GM13977 (cell line): ENCODE data around the gene PROX2.

ENCODE experiments used
- DNase-seq: peaks from one replicate; pipeline ENCODE4 v3.0.0; 2012; ENCODE audit warnings: low spot score
- in situ Hi-C: fragments of 300-500 bp; cut with MboI; formaldehyde crosslinking; loops from one replicate; pipeline ENCODE4 v1.12.0; 2022; ENCODE audit warnings: low sequenced_read_pairs, low pct_unique_long_range_greater_than_20kb, mixed read lengths, inconsistent platforms; ENCODE audit not compliant: unreplicated experiment
- TF ChIP-seq, protein P1 (sequence below): IDR thresholded peaks from 2 replicates; pipeline ENCODE4 v1.5.1; 2012; ENCODE audit warnings: mild to moderate bottlenecking, control low read depth; ENCODE audit not compliant: insufficient read depth; ENCODE audit errors: extremely low read depth, missing control alignments

Gene PROX2

DNA sequence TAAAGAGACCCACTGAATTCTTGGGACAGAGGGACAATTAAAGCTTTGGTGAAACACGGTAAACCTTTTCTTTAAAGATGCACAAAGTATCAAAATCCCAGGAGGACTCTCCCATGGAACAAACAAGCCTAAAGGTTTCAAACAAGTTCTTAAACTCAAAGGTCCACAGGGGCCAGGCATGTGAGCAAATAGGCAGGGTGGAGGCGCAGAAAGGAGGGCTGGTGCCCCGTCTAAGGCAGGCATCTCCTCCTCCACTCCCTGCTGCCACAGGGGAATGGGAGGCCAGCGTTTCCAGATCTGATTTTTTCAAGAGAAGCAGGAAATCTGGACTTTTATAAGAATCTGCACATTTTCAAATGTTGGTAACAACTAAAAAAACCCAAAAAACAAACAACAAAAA, 39.5 kb upstream of the PROX2 start:
- TF ChIP-seq, protein P1, sequence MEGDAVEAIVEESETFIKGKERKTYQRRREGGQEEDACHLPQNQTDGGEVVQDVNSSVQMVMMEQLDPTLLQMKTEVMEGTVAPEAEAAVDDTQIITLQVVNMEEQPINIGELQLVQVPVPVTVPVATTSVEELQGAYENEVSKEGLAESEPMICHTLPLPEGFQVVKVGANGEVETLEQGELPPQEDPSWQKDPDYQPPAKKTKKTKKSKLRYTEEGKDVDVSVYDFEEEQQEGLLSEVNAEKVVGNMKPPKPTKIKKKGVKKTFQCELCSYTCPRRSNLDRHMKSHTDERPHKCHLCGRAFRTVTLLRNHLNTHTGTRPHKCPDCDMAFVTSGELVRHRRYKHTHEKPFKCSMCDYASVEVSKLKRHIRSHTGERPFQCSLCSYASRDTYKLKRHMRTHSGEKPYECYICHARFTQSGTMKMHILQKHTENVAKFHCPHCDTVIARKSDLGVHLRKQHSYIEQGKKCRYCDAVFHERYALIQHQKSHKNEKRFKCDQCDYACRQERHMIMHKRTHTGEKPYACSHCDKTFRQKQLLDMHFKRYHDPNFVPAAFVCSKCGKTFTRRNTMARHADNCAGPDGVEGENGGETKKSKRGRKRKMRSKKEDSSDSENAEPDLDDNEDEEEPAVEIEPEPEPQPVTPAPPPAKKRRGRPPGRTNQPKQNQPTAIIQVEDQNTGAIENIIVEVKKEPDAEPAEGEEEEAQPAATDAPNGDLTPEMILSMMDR: no peak

DNA sequence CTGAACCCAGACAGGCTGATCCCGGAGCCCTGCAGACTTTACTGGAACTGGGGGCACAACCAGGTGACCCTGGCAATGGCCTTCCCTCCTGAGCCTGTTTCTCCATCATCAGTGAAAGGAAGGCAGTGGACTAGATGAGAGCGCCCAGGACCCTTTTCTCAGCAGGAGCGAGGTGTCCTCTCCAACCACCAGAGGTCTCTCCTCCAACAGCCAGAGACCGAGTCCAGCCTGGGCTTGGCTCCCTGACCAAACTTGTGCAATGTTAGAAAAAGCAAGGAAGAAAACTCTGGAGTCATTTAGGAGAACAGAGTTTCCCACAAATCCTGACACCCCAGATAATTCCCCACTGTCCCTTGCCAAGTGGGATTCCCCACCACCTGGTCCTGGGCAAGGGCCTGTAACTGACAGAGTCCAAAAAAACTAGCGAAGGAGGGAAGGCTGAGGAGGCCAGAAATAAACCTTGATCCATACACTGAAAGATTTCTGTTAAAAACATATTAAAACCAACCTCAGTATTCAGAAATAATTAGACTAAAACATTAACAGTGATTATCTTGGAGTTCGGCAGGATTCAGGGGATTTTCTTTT, 38.1 kb upstream of the PROX2 start:
- DNase-seq: peak; percentile 75
- in situ Hi-C loops: no loop called here
- TF ChIP-seq, protein P1: peak; percentile 61

More for the DNA sequence above, 39.5 kb upstream of the PROX2 start:
- no peak for DNase-seq
- in situ Hi-C loops: no loop called here

DNA sequence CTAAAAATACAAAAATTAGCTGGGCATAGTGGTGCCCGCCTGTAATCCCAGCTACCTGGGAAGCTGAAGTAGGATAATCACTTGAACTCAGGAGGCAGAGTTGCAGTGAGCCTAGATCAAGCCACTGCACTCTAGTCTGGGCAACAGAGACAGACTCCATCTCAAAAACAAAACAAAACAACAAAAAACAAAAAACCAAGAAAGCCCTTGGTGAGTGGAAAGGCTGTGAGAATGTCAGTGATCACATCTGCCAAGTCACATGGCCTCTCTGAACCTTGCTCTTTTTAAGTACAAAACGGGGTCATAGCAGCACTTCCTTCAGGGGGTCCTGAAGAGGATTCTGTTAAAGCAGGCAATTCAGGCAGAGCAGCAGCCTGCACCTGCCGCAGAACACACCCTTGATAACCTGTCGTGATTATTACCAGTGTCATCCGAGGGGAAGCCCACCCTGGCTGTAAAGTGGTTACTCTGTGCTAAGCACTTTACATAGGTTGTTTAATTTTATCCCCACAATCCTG, 37.5 kb upstream of the PROX2 start:
- TF ChIP-seq, protein P1: no peak
- DNase-seq: no peak

DNA sequence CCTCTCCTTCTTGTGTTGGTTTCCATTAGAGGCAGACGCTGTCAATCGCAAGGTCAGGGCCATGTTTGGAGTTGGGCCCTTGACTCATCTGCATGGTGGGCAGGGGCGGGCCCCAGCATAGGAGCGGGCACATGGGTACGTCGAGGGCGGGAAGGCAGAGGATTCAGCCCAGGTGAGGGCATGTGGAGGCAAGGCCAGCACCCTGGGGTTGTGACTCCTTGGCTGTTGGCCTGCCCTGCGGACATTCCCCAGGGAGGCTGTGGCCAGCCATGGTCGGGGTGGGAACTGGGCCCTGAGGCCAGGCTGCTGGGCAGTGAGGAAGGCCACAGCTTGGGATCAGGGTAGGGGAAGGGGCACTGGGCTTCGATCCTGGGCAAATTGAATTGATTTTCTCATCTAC, 36.9 kb upstream of the PROX2 start:
- no peak for DNase-seq
- in situ Hi-C loops: no loop called here
- TF ChIP-seq, protein P1: no peak

More for the DNA sequence above, 37.5 kb upstream of the PROX2 start:
- in situ Hi-C loops: no loop called here

DNA sequence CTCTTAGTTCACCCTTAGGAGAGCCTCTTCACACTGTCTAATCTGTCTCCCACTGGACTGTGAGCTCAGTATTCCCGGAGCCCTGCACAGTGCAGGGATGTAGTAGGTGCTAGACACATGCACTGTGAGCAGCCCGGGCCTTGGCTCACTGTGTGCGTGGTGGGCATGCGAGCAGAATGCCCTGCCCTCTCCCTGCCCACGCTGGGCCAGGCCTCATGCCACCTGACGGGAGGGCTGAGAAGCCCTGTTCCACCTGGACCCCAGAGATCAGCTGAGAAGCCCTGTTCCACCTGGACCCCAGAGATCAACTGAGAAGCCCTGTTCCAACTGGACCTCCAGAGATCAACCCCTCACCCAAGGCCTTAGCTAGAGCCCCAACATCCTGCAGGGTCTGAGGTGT, 36.2 kb upstream of the PROX2 start:
- TF ChIP-seq, protein P1: no peak
- in situ Hi-C loops: no loop called here
- no peak for DNase-seq

DNA sequence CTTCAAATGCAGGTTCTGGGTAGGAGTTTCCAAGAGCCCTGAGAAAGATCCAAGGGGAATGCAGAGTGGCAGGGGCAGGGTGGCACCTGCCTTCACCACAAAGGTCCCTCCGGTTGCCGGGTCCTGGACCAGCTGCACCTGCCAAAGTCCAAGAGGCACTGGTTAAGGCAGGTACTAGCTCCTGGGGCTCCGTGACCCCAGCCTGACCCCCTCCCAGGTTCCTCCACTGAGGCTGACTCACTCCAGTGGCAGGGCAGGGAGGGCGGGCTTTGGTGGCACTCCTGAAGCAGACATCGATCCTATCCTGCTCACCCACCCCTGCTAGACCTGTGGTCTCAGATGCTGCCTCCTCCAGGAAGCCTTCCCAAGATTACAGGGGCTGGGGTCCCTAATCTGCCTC, 35.8 kb upstream of the PROX2 start:
- no peak for DNase-seq
- in situ Hi-C loops: no loop called here
- TF ChIP-seq, protein P1: no peak
